CD4-positive, alpha-beta T cell treated with Interleukin-4 for 1 hour (primary cell): ENCODE measurements around the gene CARD11.

Experiments used
- DNase-seq, 2 donors: peaks; one replicate each; pipeline ENCODE4 v3.0.0-alpha.2; 2020 to 2022

CARD11 gene

DNA sequence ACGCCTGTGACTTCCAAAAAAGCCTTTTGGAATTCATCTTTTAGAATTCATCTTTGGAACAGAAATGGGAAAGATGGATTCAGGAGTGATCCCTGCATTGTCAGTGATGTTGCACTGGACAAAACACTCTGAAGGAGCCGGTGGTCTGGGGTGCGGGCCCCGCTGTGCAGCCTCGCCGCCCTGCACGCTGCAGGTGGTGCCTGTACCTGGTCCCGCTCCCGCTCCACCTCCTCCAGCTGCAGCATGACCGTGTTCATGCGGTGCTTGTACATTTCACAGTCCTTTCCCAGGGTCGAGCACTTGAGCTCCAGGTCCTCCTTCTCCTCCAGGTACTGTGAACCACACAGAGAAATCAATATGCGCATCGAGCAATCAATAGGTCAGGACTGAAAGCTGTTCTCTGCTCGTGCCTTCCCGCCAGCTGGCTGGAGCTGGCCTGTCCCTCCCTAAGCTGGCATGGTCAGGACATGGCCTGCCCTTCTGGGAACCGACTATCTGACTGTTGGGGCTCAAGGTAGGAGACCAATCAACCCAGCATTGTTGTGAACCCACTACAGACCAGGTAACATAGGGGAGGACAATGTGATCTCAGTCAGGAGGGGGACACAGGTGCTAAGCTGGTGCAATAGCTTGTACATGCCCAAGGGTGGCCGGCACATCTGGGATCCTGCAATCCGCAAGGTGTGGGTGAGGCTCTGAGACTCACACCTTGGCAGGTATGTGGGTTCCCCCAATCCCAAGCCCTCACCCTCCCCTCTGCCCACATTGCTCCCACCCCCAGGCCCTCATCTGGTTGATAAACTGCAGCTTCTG lies 105.8 kb downstream of the CARD11 start:
- DNase-seq, result no peak

GRCh38 chr7:2936891-2937580 lies 106.6 kb downstream of the CARD11 start:
- no peak for DNase-seq

- DNase-seq, result no peak
Measured at GRCh38 chr7:2936301-2936700, 107.4 kb downstream of the CARD11 start.

- DNase-seq, result no peak
Measured at GRCh38 chr7:2934984-2935740, 108.5 kb downstream of the CARD11 start.

- DNase-seq, result no peak
Measured at GRCh38 chr7:2934211-2934731, 109.4 kb downstream of the CARD11 start.

GRCh38 chr7:2932402-2933251 lies 111.0 kb downstream of the CARD11 start:
- no peak for DNase-seq

- no peak for DNase-seq
Measured at GRCh38 chr7:2931034-2931415, 112.6 kb downstream of the CARD11 start.

GRCh38 chr7:2930310-2931033 lies 113.2 kb downstream of the CARD11 start:
- DNase-seq, result no peak

GRCh38 chr7:2929321-2930201 lies 114.1 kb downstream of the CARD11 start:
- no peak for DNase-seq

DNA sequence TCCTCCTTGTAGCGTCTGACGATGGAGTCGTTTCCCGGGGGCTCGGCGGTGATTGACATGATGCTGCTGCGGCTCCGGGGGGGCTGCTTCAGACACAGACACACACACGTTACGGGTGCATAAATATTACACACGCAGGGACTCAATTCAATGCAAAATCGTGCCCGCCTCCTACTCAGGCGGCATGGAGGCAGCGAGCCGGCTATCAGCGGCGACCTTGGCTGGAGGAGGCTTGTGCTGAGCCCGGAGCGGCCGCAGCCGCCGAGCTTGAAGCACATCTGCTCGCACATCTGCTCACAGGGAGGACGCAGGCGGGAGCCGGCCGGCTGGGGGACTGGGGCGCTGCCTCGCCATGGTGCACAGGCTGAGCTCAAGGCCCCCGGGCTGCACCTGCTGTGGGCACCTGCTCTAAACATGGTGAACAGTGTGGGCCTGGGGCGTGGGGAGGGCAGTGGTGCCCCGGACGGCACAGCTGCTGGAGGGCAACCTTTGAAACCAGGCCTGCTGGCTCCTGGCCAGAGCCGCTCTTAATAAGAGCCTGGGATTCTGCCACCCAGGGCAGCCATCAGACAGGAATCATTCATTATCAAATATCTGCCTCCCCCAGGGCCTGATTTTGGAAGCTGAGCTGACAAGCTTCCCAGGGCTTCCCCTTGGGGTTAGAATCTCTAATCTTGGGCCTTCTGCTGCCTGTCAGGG lies 114.9 kb downstream of the CARD11 start:
- DNase-seq, result no peak

- DNase-seq, result no peak
Measured at GRCh38 chr7:2928256-2928612, 115.4 kb downstream of the CARD11 start.

DNA sequence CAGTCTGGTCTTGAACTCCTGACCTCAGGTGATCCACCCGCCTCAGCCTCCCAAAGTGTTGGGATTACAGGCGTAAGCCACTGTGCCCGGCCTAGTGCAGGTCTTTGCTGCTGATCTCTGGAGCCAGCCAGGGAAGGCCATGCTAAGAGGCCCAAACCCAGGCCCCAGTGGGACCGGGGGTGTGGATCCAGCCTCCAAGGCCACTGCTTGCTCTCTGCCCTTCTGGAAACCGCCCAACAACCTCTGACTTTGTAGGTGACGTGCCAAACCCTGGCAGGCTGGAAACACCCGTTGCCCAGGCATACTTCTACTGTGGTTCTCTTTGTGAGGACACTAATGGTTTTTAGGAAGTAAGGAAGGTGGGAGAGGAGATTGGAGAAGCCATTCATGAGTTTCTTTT lies 116.1 kb downstream of the CARD11 start:
- no peak for DNase-seq

- no peak for DNase-seq
Measured at GRCh38 chr7:2926896-2927405, 116.7 kb downstream of the CARD11 start.

DNA sequence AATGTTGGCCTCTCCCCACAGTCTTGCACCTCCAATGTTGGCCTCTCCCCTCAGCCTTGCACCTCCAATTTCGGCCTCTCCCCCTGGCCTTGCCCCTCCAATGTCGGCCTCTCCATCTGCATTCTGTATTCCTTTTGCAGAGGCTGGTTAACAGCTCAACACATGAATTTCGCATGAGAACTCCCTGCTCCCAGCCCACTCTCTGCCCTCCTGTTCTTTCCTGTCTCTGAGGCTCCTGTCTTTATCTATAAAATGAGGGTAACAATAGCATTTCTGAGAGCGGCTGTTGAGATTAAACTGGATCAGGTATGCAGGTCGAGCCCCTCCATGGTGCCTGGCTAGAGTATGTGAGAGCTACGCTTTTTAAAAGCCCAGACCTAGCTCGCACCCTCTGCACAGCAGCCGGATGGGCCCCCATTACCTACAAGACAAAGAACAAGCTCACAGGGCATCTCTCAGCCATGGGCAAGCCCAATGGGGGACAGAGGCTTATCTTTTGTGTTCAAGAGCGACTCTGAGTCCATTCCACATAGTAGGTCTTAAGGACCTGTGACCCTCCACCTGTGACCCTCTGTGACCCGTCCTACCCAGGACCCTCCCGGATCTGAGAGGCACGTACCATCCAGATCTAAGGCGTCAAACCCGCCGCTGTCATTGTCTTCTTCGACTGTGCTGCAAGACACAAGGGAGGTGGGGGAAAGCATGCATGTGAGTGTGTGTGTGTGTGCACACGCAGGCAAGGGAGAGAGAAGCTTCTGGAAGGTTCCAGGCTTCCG lies 117.4 kb downstream of the CARD11 start:
- no peak for DNase-seq

DNA sequence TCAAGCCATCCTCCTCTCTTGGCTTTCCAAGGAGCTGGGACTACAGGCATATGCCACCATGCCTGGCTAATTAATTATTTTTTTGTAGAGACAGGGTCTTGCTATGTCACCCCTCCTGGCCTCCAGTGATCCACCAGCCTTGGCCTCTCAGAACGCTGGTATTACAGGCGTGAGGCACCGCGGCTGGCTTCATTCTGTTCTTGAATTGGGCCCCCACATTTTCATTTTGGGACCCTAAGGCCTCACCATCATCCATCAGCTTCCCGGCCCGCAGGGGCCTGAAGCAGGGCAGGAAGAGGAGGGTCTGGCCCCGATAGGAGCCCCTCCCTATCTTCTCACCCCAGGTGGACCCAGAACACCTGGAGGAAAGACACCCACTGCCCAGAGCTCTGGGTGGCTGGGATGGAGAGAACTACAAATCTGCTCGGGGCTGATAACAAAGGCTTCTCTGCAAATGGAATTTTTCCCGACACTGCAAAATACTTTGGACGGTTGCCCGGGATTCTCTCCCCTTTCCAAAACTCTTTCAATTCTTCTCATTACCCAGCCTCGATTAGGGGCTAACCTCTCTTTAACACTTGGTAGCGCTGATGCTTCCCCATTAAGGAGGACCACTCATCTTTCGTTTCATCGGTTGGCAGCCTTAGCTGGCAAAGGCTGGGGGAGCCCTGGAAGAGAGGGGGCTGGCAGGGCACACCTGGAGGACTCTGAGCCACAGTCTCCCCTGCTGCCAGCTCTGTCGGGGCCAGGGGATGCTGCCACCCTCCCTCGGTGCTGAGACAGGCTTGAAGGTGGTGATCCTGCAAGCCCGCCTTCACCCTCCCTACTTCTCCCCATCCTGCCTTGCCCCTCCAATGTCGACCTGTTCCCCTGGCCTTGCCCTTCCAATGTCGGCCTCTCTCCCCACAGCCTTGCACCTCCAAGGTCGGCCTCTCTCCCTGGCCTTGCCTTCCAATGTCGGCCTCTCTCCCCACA lies 118.5 kb downstream of the CARD11 start:
- DNase-seq, result no peak

DNA sequence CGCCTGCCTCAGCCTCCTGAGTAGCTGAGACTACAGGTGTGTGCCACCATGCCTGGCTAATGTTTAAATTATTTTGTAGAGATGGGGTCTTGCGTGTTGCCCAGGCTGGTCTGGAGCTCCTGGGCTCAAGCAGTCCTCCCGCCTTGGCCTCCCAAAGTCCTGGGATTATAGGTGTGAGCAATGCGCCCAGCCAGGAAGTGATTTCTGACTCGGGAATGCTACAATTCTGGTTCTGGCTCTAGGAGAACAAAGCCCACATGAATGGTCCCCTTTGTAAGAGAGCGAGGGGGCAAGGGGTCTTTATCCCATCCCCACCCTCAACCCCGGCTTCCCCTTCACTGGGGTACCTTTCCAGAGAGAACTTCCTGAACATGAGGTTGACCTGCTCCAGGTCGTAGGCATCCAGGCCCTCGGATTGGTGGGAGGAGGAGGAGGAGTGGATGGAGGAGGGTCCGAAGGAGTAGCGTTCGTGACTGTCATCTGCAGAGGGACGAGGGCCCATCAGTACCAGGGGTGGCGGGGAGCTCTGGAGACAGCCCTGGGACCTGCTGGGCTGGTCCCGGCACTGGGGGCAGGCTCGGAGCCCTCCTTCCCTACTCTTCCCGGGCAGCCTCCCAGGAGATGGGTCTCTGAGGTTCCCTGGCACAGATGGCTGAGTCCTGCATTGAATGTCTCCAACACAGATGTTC lies 119.6 kb downstream of the CARD11 start:
- no peak for DNase-seq

GRCh38 chr7:2923291-2923781 lies 120.3 kb downstream of the CARD11 start:
- DNase-seq, result no peak
